ENCODE results near the gene SLC1A3. TPM values are rescaled to one million over a fixed set of nuclear protein-coding genes. Genes with fewer than 3 reads are reported as not detected.

SLC1A3 gene
- total and polyA plus RNA-seq, 2 of the 4 experiments (the other 2 are of a cell fraction): 0.27 to 1.3 TPM

- ATAC-seq (ENCODE audit: low read depth) (no peak), DNase-seq (peak; percentile 10)
- Histone ChIP-seq H3K36me3 (ENCODE audit: control insufficient read depth, insufficient read depth, low read length) (no peaks in the 10 kb centered on the region), H3K23ac (ENCODE audit: low read depth, low read length) (no peak overlapping the region), H4K91ac (ENCODE audit: insufficient read depth, low read depth, low read length) (no peak overlapping the region), H2AK5ac (ENCODE audit: low read depth, low read length) (no peak overlapping the region), H2BK20ac (ENCODE audit: low read depth, low read length) (no peak overlapping the region), H2BK15ac (ENCODE audit: low read depth, low read length) (no peak overlapping the region), H2AFZ (replicated peaks; ENCODE audit: low read length, poor library complexity) (no peak overlapping the region), H3K27me3 (ENCODE audit: control insufficient read depth, insufficient read depth, low read length) (peaks cover 17% of the 10 kb centered on the region), H3K9ac (ENCODE audit: low read depth, low read length) (no peak overlapping the region), H3K9me1 (ENCODE audit: insufficient read depth, low read length) (no peaks in the 10 kb centered on the region), H4K8ac (ENCODE audit: low read depth in 2 of 2, low read length in 2 of 2) (no peak overlapping the region), H3K4me2 (ENCODE audit: low read depth, low read length) (peak overlapping the region; percentile 55; the same call in 1 of the 2 replicates), H3K14ac (replicated peaks; ENCODE audit: low read depth, low read length) (no peak overlapping the region), H3K27ac (ENCODE audit: insufficient read depth, low read length) (no peak overlapping the region), H3K9me3 (ENCODE audit: control insufficient read depth, insufficient read depth, low read length) (no peaks in the 10 kb centered on the region), H2BK5ac (ENCODE audit: low read depth, low read length, poor library complexity, severe bottlenecking) (no peak overlapping the region), H4K20me1 (ENCODE audit: insufficient read depth, low read length) (no peaks in the 10 kb centered on the region), H3K18ac (ENCODE audit: low read depth, low read length) (no peak overlapping the region), H4K5ac (ENCODE audit: low read depth, low read length) (no peak overlapping the region), H3K56ac (ENCODE audit: extremely low read depth, insufficient read depth, low read length) (no peak overlapping the region), H3K4ac (ENCODE audit: low read depth, low read length) (no peak overlapping the region), H3K79me1 (ENCODE audit: low read depth in 1 of 2, low read length in 2 of 2) (no peaks in the 10 kb centered on the region), H3K4me3 (ENCODE audit: insufficient read depth, low read depth, low read length) (no peak overlapping the region), H3K4me1 (ENCODE audit: control insufficient read depth, insufficient read depth, low read length) (no peaks in the 10 kb centered on the region), H2BK120ac (ENCODE audit: low read depth, low read length) (no peak overlapping the region), H2AK9ac (replicated peaks; ENCODE audit: low read depth, low read length, poor library complexity) (no peak overlapping the region)
- CTCF ChIA-PET: no interaction called here
- no TSS peak for BruUV-seq (replicated peaks)
- TF ChIP-seq RCOR1 (IDR thresholded peaks at IDR 0.05; ENCODE audit: insufficient replicate concordance, low read length) (no peak), FOS (IDR thresholded peaks at IDR 0.05; ENCODE audit: low read depth, low read length) (no peak), MAFK (IDR thresholded peaks at IDR 0.05; ENCODE audit: low read depth, low read length) (no peak), MXI1 (IDR thresholded peaks at IDR 0.05; ENCODE audit: borderline replicate concordance, low read depth, low read length) (no peak), SMC3 (IDR thresholded peaks at IDR 0.05; ENCODE audit: low read depth, low read length) (no peak), NFE2L2 (IDR thresholded peaks at IDR 0.05; ENCODE audit: low read depth, low read length) (no peak), CHD1 (IDR thresholded peaks at IDR 0.05; ENCODE audit: low read depth, low read length) (no peak), MAZ (IDR thresholded peaks at IDR 0.05; ENCODE audit: borderline replicate concordance, low read depth, low read length) (no peak), CTCF (conservative IDR thresholded peaks at IDR 0.05; ENCODE audit: low read depth, low read length) (no peak)
- in situ Hi-C loops (cut with MboI; ENCODE audit: low sequenced_read_pairs) (no loop called here), intact Hi-C loops (cut with micrococcal nuclease) (no loop called here), dilution Hi-C loops (cut with HindIII; ENCODE audit: low sequenced_read_pairs, unreplicated experiment) (no loop called here)
- WGBS, 2 experiments (ENCODE audit: extremely low coverage in 2 of 2, insufficient read length in 1 of 2): 40% methylated on average over 1 of the region's 6 CpGs; no CpG with 5 or more reads in 1 of the 2 experiments
- POLR2A ChIA-PET (ENCODE audit: unreplicated experiment): no interaction called here
Measured at GRCh38 chr5:36722900-36723299, 116.5 kb downstream of the SLC1A3 start.
